K562 (cell line): ENCODE data around the gene BORCS8. TPM values are rescaled to one million over a fixed set of nuclear protein-coding genes. Genes with fewer than 3 reads are reported as not detected.

Experiments
- ATAC-seq: fragments of 200-7000 bp; cut with Tn5 transposase; 3 replicates; pipeline ENCODE4 v1.9.1; 2020; ENCODE audit warnings: moderate library complexity
- BruUV-seq: library from RNA; stranded (reverse); fragments of 400-500 nt; replicated peaks from 2 replicates; lab custom pipeline; 2021; lab: Mats Ljungman, UMichigan
- CTCF ChIA-PET: fragments of 300-600 bp; formaldehyde crosslinking; extraction: SDS; loops from one replicate; lab custom pipeline; 2021; ENCODE audit warnings: low intra/inter-chr PET ratio; lab: Yijun Ruan, JAX
- POLR2A ChIA-PET: fragments of 300-600, 350-650 bp; sonication (Branson Sonifier 250); formaldehyde crosslinking; extraction: SDS; loops from one replicate; lab custom pipeline; 2021; ENCODE audit warnings: antibody characterized with exemption, inconsistent platforms; lab: Yijun Ruan, JAX
- DNase-seq, 4 experiments: peaks; one replicate each; pipeline versions ENCODE4 v3.0.0 to v3.0.0-alpha.2; 2011 to 2018; ENCODE audit warnings: low spot score in 3 of 4, mixed read lengths in 3 of 4; ENCODE audit errors: extremely low read depth in 1 of 4
- FAIRE-seq: peaks from 2 replicates; lab custom pipeline; 2011; peaks lifted over from hg19 to GRCh38; lab: Jason Lieb, UNC
- H2AFZ ChIP-seq: 2 replicates; pipeline ENCODE4 v1.6.0; 2011; ENCODE audit warnings: low read depth, low read length, control low read depth, inconsistent platforms
- H3K27ac ChIP-seq: fragments of 200-600 bp; 3 replicates; pipeline ENCODE4 v1.8.0; 2011; ENCODE audit warnings: low read depth, mild to moderate bottlenecking, control low read depth, inconsistent platforms, low read length, moderate library complexity, mixed read lengths; ENCODE audit errors: extremely low read depth
- H3K27me3 ChIP-seq, 2 experiments: fragments of 300-600 bp in 1 of 2; 2 replicates in 1 of 2; 3 replicates in 1 of 2; pipeline versions ENCODE4 v1.6.0 to v1.8.0; 2011; ENCODE audit warnings: inconsistent platforms in 2 of 2, low read length in 2 of 2, mild to moderate bottlenecking in 1 of 2, mixed read lengths in 1 of 2, moderate library complexity in 1 of 2; ENCODE audit not compliant: control insufficient read depth in 2 of 2, insufficient read depth in 2 of 2
- H3K36me3 ChIP-seq: fragments of 300-600 bp; 3 replicates; pipeline ENCODE4 v1.8.0; 2011; ENCODE audit warnings: mild to moderate bottlenecking, low read length, inconsistent platforms; ENCODE audit not compliant: control insufficient read depth, insufficient read depth
- H3K4me1 ChIP-seq, 2 experiments: fragments of 200-600 bp in 1 of 2; replicated peaks in 1 of 2; 2 replicates in 1 of 2; 3 replicates in 1 of 2; pipeline versions ENCODE4 v1.5.1 to v1.8.0; 2011; ENCODE audit warnings: inconsistent platforms in 2 of 2, low read length in 2 of 2, mild to moderate bottlenecking in 1 of 2, mixed read lengths in 1 of 2, moderate library complexity in 1 of 2; ENCODE audit not compliant: control insufficient read depth in 2 of 2, insufficient read depth in 2 of 2
- H3K4me2 ChIP-seq: 2 replicates; pipeline ENCODE4 v1.6.1; 2011; ENCODE audit warnings: low read length, control low read depth, inconsistent platforms, mixed read lengths; ENCODE audit not compliant: insufficient read depth
- H3K4me3 ChIP-seq: fragments of 200-600 bp; sonication (generic), shearing (Covaris generic); 2 replicates; pipeline ENCODE4 v1.5.1; 2016; ENCODE audit warnings: control low read depth, inconsistent platforms
- H3K79me2 ChIP-seq: fragments of 200-600 bp; 3 replicates; pipeline ENCODE4 v1.8.0; 2011; ENCODE audit warnings: low read length, inconsistent platforms; ENCODE audit not compliant: control insufficient read depth, insufficient read depth
- H3K9ac ChIP-seq, 2 experiments: 2 replicates each; pipeline versions ENCODE4 v1.6.0 to v1.6.1; 2011; ENCODE audit warnings: low read depth in 2 of 2, low read length in 2 of 2, control low read depth in 1 of 2, inconsistent platforms in 1 of 2, mild to moderate bottlenecking in 1 of 2, mixed read lengths in 1 of 2; ENCODE audit not compliant: insufficient read depth in 1 of 2
- H3K9me1 ChIP-seq: one replicate; pipeline ENCODE4 v1.6.0; 2011; ENCODE audit warnings: inconsistent platforms, mild to moderate bottlenecking, low read length, moderate library complexity; ENCODE audit not compliant: control insufficient read depth, insufficient read depth
- H3K9me3 ChIP-seq: replicated peaks from 2 replicates; pipeline ENCODE4 v1.5.1; 2011; ENCODE audit warnings: low read depth, low read length, inconsistent platforms; ENCODE audit not compliant: control insufficient read depth, insufficient read depth
- H4K20me1 ChIP-seq: replicated peaks from 2 replicates; pipeline ENCODE4 v1.6.1; 2011; ENCODE audit warnings: low read length, inconsistent platforms, mixed read lengths; ENCODE audit not compliant: control insufficient read depth, insufficient read depth
- ERF ChIP-seq: fragments of 450-650 bp; formaldehyde crosslinking; IDR thresholded peaks from 2 replicates; pipeline ENCODE4 v1.4.0; 2020; ENCODE audit warnings: mild to moderate bottlenecking, mixed read lengths
- GMEB1 ChIP-seq: fragments of 250-450 bp; sonication (Bioruptor Pico); IDR thresholded peaks from 2 replicates; pipeline ENCODE4 v1.4.0; 2020; ENCODE audit warnings: mild to moderate bottlenecking
- HIVEP1 ChIP-seq: fragments of 250-450 bp; sonication (Bioruptor Pico); IDR thresholded peaks from 2 replicates; pipeline ENCODE4 v1.4.0; 2020; ENCODE audit warnings: mild to moderate bottlenecking
- MYC ChIP-seq, 2 experiments: fragments of 250-450 bp in 1 of 2; sonication (Bioruptor Pico) in 1 of 2; IDR thresholded peaks; 2 replicates each; pipeline versions ENCODE4 v1.5.1 to v1.6.1; 2012 to 2021; ENCODE audit warnings: low read depth in 2 of 2, borderline replicate concordance in 1 of 2, improper control_type of control experiment in 1 of 2, low read length in 1 of 2, mild to moderate bottlenecking in 1 of 2, moderate library complexity in 1 of 2
- RBM25 ChIP-seq: fragments of 200-400 bp; formaldehyde crosslinking; IDR thresholded peaks from 2 replicates; pipeline ENCODE4 v1.6.1; 2018; ENCODE audit warnings: low read length, low read depth, moderate library complexity; ENCODE audit not compliant: severe bottlenecking
- TRIM28 ChIP-seq: fragments of 450-650 bp; IDR thresholded peaks from 2 replicates; pipeline ENCODE4 v1.6.1; 2017
- ZFP36 ChIP-seq: fragments of 150-350 bp; IDR thresholded peaks from 2 replicates; pipeline ENCODE4 v1.6.1; 2018; ENCODE audit warnings: low read length, low read depth; ENCODE audit not compliant: partially characterized antibody
- ZNF174 ChIP-seq: fragments of 250-450 bp; sonication (Bioruptor Pico); IDR thresholded peaks from 2 replicates; pipeline ENCODE4 v1.4.0; 2020; ENCODE audit warnings: mild to moderate bottlenecking
- ZNF507 ChIP-seq: conservative IDR thresholded peaks from 2 replicates; pipeline ENCODE4 v1.6.1; 2017; ENCODE audit warnings: missing genetic modification characterization, missing compliant biosample characterization
- WGBS: fragments of 100-300 bp; shearing (Covaris generic); methylation state at CpG from one replicate; pipeline ENCODE4 v1.1.6; 2016; ENCODE audit warnings: low coverage, mixed read lengths; ENCODE audit not compliant: insufficient coverage; ENCODE audit errors: missing lambda C conversion rate; 5-methylcytosine and 5-hydroxymethylcytosine counted together
- in situ Hi-C: fragments of 300-500 bp; cut with MboI; formaldehyde crosslinking; loops from 4 replicates; pipeline ENCODE4 v1.15.0; 2018; ENCODE audit warnings: inconsistent platforms, mixed read lengths
- intact Hi-C: fragments of 100-400 bp; cut with micrococcal nuclease; formaldehyde crosslinking; loops from 2 replicates; pipeline ENCODE4 v1.14.2; 2022
- polyA plus RNA-seq, 8 experiments: library from polyadenylated mRNA; depleted of rRNA in 4 of 8; stranded (reverse) in 5 of 8; unstranded in 3 of 8; fragments of >200 nt; fragmentation: Nextera tagmentation in 2 of 8; fragmentation: Illumina TruSeq in 1 of 8; extraction: Ambion mirVana in 2 of 8; extraction: Trizol in 1 of 8; gene quantifications; 2 replicates each; pipeline versions ENCODE4 v1.2.1 to v1.2.3, GENCODE V29; 2011 to 2014; ENCODE audit warnings: inconsistent platforms in 1 of 8, missing spikeins in 1 of 8
- total RNA-seq, 7 experiments: library from RNA; depleted of rRNA in 6 of 7; stranded (reverse); fragments of >200 nt in 6 of 7; fragmentation: Illumina TruSeq in 2 of 7; extraction: Trizol in 2 of 7; gene quantifications; 2 replicates each; pipeline versions ENCODE4 v1.2.1 to v1.2.3, GENCODE V29; 2011 to 2021; ENCODE audit warnings: low replicate concordance in 1 of 7

Gene BORCS8
- total and polyA plus RNA-seq, 9 of the 15 experiments (the other 6 are each of a cell fraction or from before 2014, with no cell fraction given) = 4.6 to 33.6 (median 16.3) TPM

- Histone ChIP-seq H2AFZ (no peak overlapping the region), H3K27me3 (no peaks in the 10 kb centered on the region), H3K9ac (no peak overlapping the region), H3K4me2 (no peak overlapping the region), H3K4me1 (peaks cover 0 to 5% of the 10 kb centered on the region in 2 experiments; a peak in 2 of 5 replicates), H3K79me2 (no peaks in the 10 kb centered on the region), H3K36me3 (no peaks in the 10 kb centered on the region), H3K4me3 (no peak overlapping the region), H3K9me1 (no peaks in the 10 kb centered on the region), H3K9me3 (no peaks in the 10 kb centered on the region), H3K27ac (no peak overlapping the region), H4K20me1 (no peaks in the 10 kb centered on the region)
- CTCF ChIA-PET = no interaction called here
- FAIRE-seq (no peak), DNase-seq (no peak), ATAC-seq (no peak)
- 51% methylated on average over 10 of the region's 10 CpGs for WGBS
- in situ Hi-C loops = no loop called here
- BruUV-seq = no TSS peak
- TF ChIP-seq ERF = no peak
- TF ChIP-seq ZFP36 = peak; percentile 90
- TF ChIP-seq ZNF507 (tag) = no peak
- no peak for TF ChIP-seq ZNF174
- no peak for TF ChIP-seq HIVEP1
- TF ChIP-seq GMEB1 (CRISPR knock-in tag) = no peak
- peak; percentile 27 for TF ChIP-seq RBM25
- no peak for TF ChIP-seq MYC (IDR thresholded peaks at IDR 0.05; ENCODE audit: low read depth, low read length)
- no peak for TF ChIP-seq MYC (CRISPR knock-in tag; IDR thresholded peaks at IDR 0.05; ENCODE audit: borderline replicate concordance, low read depth)
- TF ChIP-seq TRIM28 = no peak
- POLR2A ChIA-PET = interaction anchor here (0.8 to 1.5 kb wide), 3 partner anchors 15 to 185 kb away, joined by 3 to 5 read pairs (median 3); partner anchors contain the start of gene MEF2B
- intact Hi-C loops = no loop called here
Observed at GRCh38 chr19:19155495-19156219, 36.3 kb downstream of the BORCS8 start.
